Measurements from ENCODE around the gene MAPK9. TPM values are rescaled to one million over a fixed set of nuclear protein-coding genes. Genes with fewer than 3 reads are reported as not detected.
"Not testable (repeated sequence)": the region's sequence is repeated elsewhere in the genome, so short reads cannot be mapped to it uniquely, and the experiment has no call there.

The MAPK9 gene
- total RNA-seq, 3 donors from 2014 or later = 34.8 to 39.1 (median 35.8) TPM

DNA sequence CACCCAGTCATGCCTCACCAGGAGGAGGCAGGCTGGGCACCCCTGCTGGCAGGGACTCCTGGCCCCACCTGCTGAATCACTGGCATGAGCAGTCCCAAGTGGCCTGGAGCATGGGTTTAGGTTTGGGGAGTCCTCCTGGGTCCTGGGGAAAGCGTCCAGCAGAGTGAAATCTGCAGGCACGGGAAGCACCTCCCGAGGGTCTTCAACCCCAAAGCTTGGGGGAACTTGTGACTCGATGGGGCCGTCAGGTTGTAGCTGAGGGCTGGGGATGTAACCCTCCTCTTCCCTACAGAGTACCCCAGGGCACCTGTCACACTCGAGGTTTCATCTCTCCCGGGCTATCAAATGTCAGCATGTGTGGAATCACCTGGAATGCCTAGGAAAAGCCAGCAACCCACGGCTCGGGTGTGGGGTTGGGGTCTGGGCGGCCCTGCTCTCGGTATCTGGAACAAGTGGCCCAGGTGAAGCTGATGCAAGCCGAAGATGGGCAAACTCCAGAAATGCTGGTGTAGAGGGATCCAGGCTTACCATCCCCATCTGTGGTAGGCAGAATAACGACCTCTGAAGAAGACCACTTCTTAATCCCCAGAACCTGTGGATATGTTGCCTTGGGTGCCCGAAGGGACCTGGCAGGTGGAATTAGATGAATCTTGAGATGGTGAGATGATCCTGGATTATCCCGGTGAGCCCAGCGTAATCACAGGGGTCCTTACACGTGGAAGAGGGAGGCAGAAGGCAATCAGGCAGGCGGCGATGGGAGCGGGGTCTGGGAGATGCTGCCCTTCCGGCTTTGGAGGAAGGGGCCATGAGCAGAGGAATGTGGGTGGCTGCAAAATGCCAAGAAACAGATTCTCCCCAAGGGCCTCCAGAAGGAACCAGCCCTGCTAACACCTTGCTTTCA is 76.8 kb downstream of the MAPK9 start:
- no peak overlapping the region for H3K4me3 Mint-ChIP-seq
- DNase-seq (no peak), ATAC-seq (no peak)
- H3K27me3 Mint-ChIP-seq (ENCODE audit: low read depth) = peaks cover 18% of the 10 kb centered on the region
- H3K9me3 Mint-ChIP-seq = peaks cover 37% of the 10 kb centered on the region
- H3K36me3 Mint-ChIP-seq (ENCODE audit: insufficient read depth) = peaks cover 3% of the 10 kb centered on the region
- no peaks in the 10 kb centered on the region for H3K4me1 Mint-ChIP-seq (ENCODE audit: low read depth)

DNA sequence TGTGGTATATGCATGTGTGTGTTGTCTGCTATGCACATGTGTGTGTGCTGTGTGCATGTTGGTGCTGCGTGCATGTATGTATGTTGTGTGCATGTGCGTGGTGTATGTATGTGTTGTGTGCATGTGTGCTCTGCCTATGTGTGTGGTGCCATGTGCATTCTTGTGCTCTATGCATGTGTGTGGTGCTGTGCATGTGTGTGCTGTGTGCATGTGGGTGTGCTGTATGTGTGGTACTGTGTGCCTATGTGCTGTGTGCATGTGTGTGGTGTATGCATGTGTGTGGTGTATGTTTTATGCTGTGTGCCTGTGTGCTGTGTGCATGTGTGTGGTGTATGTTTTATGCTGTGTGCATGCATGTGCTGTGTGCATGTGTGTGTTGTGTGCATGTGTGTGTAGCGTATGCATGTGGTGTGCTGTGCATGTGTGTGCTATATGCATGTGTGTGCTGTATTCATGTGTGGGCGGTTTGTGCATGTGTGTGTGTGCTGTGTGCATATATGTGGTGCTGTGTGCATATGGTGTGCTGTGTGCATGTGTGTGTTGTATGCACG is 78.2 kb downstream of the MAPK9 start:
- Mint-ChIP-seq H3K27me3 (ENCODE audit: low read depth) (peaks cover 24% of the 10 kb centered on the region), H3K4me1 (ENCODE audit: low read depth) (peaks cover 1% of the 10 kb centered on the region), H3K9me3 (peaks cover 24% of the 10 kb centered on the region), H3K4me3 (no peak overlapping the region), H3K36me3 (ENCODE audit: insufficient read depth) (no peaks in the 10 kb centered on the region)
- DNase-seq = no peak
- ATAC-seq = no peak

- Mint-ChIP-seq H3K9me3 (peaks cover 19% of the 10 kb centered on the region), H3K36me3 (ENCODE audit: insufficient read depth) (no peaks in the 10 kb centered on the region), H3K27me3 (ENCODE audit: low read depth) (peaks cover 28% of the 10 kb centered on the region), H3K4me3 (no peak overlapping the region), H3K4me1 (ENCODE audit: low read depth) (peaks cover 4% of the 10 kb centered on the region)
- DNase-seq (no peak), ATAC-seq (no peak)
These were observed 78.7 kb downstream of the MAPK9 start for GRCh38 chr5:180213256-180213600.

GRCh38 chr5:180212363-180213255 is 79.3 kb downstream of the MAPK9 start:
- Mint-ChIP-seq H3K36me3 (ENCODE audit: insufficient read depth) (no peaks in the 10 kb centered on the region), H3K27me3 (ENCODE audit: low read depth) (peaks cover 34% of the 10 kb centered on the region), H3K4me1 (ENCODE audit: low read depth) (peaks cover 7% of the 10 kb centered on the region), H3K4me3 (no peak overlapping the region), H3K9me3 (peaks cover 14% of the 10 kb centered on the region)
- no peak for ATAC-seq
- DNase-seq = no peak

GRCh38 chr5:180211761-180212035 is 80.2 kb downstream of the MAPK9 start:
- H3K27me3 Mint-ChIP-seq (ENCODE audit: low read depth) = peaks cover 42% of the 10 kb centered on the region
- no peaks in the 10 kb centered on the region for H3K36me3 Mint-ChIP-seq (ENCODE audit: insufficient read depth)
- no peak overlapping the region for H3K4me3 Mint-ChIP-seq
- DNase-seq (no peak), ATAC-seq (no peak)
- H3K9me3 Mint-ChIP-seq = peaks cover 14% of the 10 kb centered on the region
- H3K4me1 Mint-ChIP-seq (ENCODE audit: low read depth) = peaks cover 7% of the 10 kb centered on the region

DNA sequence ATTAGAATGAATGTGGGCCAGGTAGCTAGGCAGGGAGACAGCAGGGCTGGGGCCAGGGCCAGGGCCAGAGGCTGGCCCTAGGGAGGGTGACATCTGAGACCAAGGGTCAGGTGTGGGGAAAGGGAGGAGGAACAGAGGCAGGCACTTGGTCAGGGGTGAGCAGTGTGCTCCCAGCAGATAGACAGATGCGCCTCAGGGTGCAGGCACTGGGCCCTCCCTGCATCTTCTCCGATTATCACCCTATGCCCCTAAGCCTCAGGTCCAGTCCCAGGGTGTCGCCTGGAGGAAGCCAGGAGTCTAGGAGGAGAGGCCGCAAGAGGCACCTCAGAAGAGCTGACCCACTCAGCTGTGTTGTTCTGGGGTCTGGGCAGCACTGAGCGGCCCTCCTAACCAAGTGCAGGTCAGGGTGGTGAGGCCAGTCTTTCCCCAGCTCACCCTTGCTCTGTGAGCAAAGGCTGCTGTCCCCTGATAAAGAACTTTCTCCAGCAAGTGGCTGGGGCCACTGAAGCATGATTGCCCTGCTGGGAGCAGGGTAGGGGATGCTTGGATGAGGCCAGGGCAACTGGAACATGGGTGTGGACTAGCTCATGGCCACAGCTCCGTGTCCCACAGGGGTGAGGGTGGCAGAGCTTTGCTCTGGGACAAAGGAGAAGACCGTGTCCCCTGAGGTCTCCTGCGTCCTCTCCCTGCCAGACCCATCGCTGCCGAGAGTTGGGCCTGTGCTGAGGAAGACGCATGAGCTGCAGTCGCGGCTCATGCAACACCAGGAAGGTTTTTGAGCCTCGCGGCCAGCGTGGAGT is 80.7 kb downstream of the MAPK9 start:
- H3K27me3 Mint-ChIP-seq (ENCODE audit: low read depth) = peaks cover 44% of the 10 kb centered on the region
- peaks cover 7% of the 10 kb centered on the region for H3K4me1 Mint-ChIP-seq (ENCODE audit: low read depth)
- no peak overlapping the region for H3K4me3 Mint-ChIP-seq
- H3K9me3 Mint-ChIP-seq = peaks cover 13% of the 10 kb centered on the region
- no peaks in the 10 kb centered on the region for H3K36me3 Mint-ChIP-seq (ENCODE audit: insufficient read depth)
- DNase-seq (no peak), ATAC-seq (no peak)

DNA sequence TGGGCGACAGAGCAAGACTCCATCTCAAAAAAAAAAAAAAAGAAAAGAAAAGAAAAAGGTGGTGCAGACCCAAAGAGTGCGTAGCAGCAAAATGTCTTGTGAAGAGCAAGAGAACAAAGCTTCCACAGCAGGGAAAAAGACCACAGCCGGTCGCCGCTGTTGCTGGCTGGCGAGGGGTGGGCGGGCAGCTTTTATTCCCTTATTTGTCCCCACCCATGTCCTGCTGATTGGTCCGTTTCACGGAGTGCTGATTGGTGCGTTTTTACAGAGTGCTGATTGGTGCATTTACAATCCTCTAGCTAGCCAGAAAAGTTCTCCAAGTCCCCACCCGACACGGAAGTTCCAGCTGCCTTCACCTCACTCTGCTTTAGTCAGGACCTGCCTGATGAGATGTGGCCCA is 81.8 kb downstream of the MAPK9 start:
- not testable (repeated sequence) for DNase-seq; H3K9me3 Mint-ChIP-seq; H3K36me3 Mint-ChIP-seq (ENCODE audit: insufficient read depth); ATAC-seq; H3K4me1 Mint-ChIP-seq (ENCODE audit: low read depth)
- Mint-ChIP-seq H3K4me3 (peak overlapping the region; percentile 40), H3K27me3 (ENCODE audit: low read depth) (peaks cover 44% of the 10 kb centered on the region)

GRCh38 chr5:180209137-180209581 is 82.7 kb downstream of the MAPK9 start, which contains the start of gene RASGEF1C:
RASGEF1C (minus strand) TSS chr5:180209211; CDS start chr5:180138052, 71,159 bp downstream.
- peak within 1 kb of the TSS; percentile 64 for H3K4me3 Mint-ChIP-seq
- peaks cover 5% of the 10 kb centered on the region for H3K9me3 Mint-ChIP-seq
- peak; percentile 94 to 97 for ATAC-seq
- DNase-seq = peak; percentile 42
- peaks cover 7% of the 10 kb centered on the region for H3K4me1 Mint-ChIP-seq (ENCODE audit: low read depth)
- peaks cover 49% of the 10 kb centered on the region for H3K27me3 Mint-ChIP-seq (ENCODE audit: low read depth)
- H3K36me3 Mint-ChIP-seq (ENCODE audit: insufficient read depth) = no peaks in the 10 kb centered on the region

- peak; percentile 47 to 63 for ATAC-seq
- peak overlapping the region; percentile 64 for H3K4me3 Mint-ChIP-seq
- no peak for DNase-seq
- H3K9me3 Mint-ChIP-seq = no peaks in the 10 kb centered on the region
- peaks cover 46% of the 10 kb centered on the region for H3K27me3 Mint-ChIP-seq (ENCODE audit: low read depth)
- no peaks in the 10 kb centered on the region for H3K36me3 Mint-ChIP-seq (ENCODE audit: insufficient read depth)
- H3K4me1 Mint-ChIP-seq (ENCODE audit: low read depth) = peaks cover 7% of the 10 kb centered on the region
These were observed 83.3 kb downstream of the MAPK9 start for GRCh38 chr5:180208435-180209081.

- H3K36me3 Mint-ChIP-seq (ENCODE audit: insufficient read depth) = no peaks in the 10 kb centered on the region
- peaks cover 46% of the 10 kb centered on the region for H3K27me3 Mint-ChIP-seq (ENCODE audit: low read depth)
- H3K9me3 Mint-ChIP-seq = no peaks in the 10 kb centered on the region
These were observed 83.8 kb downstream of the MAPK9 start for GRCh38 chr5:180208038-180208434.

GRCh38 chr5:180207593-180207992 is 84.3 kb downstream of the MAPK9 start:
- Mint-ChIP-seq H3K4me1 (ENCODE audit: low read depth) (peaks cover 7% of the 10 kb centered on the region), H3K9me3 (no peaks in the 10 kb centered on the region), H3K36me3 (ENCODE audit: insufficient read depth) (no peaks in the 10 kb centered on the region), H3K4me3 (no peak overlapping the region), H3K27me3 (ENCODE audit: low read depth) (peaks cover 44% of the 10 kb centered on the region)
- no peak for DNase-seq
- no peak for ATAC-seq

More at GRCh38 chr5:180208038-180208434, 83.8 kb downstream of the MAPK9 start:
- Mint-ChIP-seq H3K4me1 (ENCODE audit: low read depth) (peaks cover 7% of the 10 kb centered on the region), H3K4me3 (peak overlapping the region; percentile 64)
- ATAC-seq = no peak
- DNase-seq = no peak

GRCh38 chr5:180206993-180207392 is 84.9 kb downstream of the MAPK9 start:
- ATAC-seq (no peak), DNase-seq (no peak)
- H3K4me3 Mint-ChIP-seq = peak overlapping the region; percentile 40
- H3K27me3 Mint-ChIP-seq (ENCODE audit: low read depth) = peaks cover 42% of the 10 kb centered on the region
- H3K36me3 Mint-ChIP-seq (ENCODE audit: insufficient read depth) = no peaks in the 10 kb centered on the region
- H3K4me1 Mint-ChIP-seq (ENCODE audit: low read depth) = peaks cover 7% of the 10 kb centered on the region
- H3K9me3 Mint-ChIP-seq = no peaks in the 10 kb centered on the region

GRCh38 chr5:180205916-180206315 is 86.0 kb downstream of the MAPK9 start:
- no peak overlapping the region for H3K4me3 Mint-ChIP-seq
- H3K4me1 Mint-ChIP-seq (ENCODE audit: low read depth) = peaks cover 7% of the 10 kb centered on the region
- no peaks in the 10 kb centered on the region for H3K36me3 Mint-ChIP-seq (ENCODE audit: insufficient read depth)
- H3K27me3 Mint-ChIP-seq (ENCODE audit: low read depth) = peaks cover 40% of the 10 kb centered on the region
- no peak for ATAC-seq
- no peaks in the 10 kb centered on the region for H3K9me3 Mint-ChIP-seq
- DNase-seq = no peak
